ENCODE data around the gene TRPC3.
A peak's percentile ranks its signal among the peaks of the same experiment; 100 is the strongest.

The TRPC3 gene

GRCh38 chr4:121951521-121952110 is at the start of gene TRPC3:
TRPC3 (minus strand) TSS chr4:121952060; CDS start chr4:121951680, 380 bp downstream.
- DNase-seq (ENCODE audit: low read depth, low spot score): no peak

- no peak for DNase-seq (ENCODE audit: low read depth, low spot score)
Observed at GRCh38 chr4:122000849-122001248, 49.0 kb upstream of the TRPC3 start.

- DNase-seq (ENCODE audit: low read depth, low spot score): peak; percentile 7
Observed at GRCh38 chr4:121998024-121998423, 46.2 kb upstream of the TRPC3 start.

GRCh38 chr4:121995790-121996537 is 44.1 kb upstream of the TRPC3 start:
- DNase-seq (ENCODE audit: low read depth, low spot score): no peak

- DNase-seq (ENCODE audit: low read depth, low spot score): no peak
Observed at GRCh38 chr4:121991968-121992367, 40.1 kb upstream of the TRPC3 start.

GRCh38 chr4:121990489-121990888 is 38.6 kb upstream of the TRPC3 start:
- DNase-seq (ENCODE audit: low read depth, low spot score): no peak

GRCh38 chr4:121989715-121990114 is 37.9 kb upstream of the TRPC3 start:
- DNase-seq (ENCODE audit: low read depth, low spot score): no peak

GRCh38 chr4:121988950-121989349 is 37.1 kb upstream of the TRPC3 start:
- no peak for DNase-seq (ENCODE audit: low read depth, low spot score)

- no peak for DNase-seq (ENCODE audit: low read depth, low spot score)
Observed at GRCh38 chr4:121980643-121981042, 28.8 kb upstream of the TRPC3 start.

GRCh38 chr4:121978172-121978516 is 26.3 kb upstream of the TRPC3 start:
- no peak for DNase-seq (ENCODE audit: low read depth, low spot score)

- no peak for DNase-seq (ENCODE audit: low read depth, low spot score)
Observed at GRCh38 chr4:121977251-121978171, 25.7 kb upstream of the TRPC3 start.

- DNase-seq (ENCODE audit: low read depth, low spot score): no peak
Observed at GRCh38 chr4:121975784-121976183, 23.9 kb upstream of the TRPC3 start.

GRCh38 chr4:121973816-121974215 is 22.0 kb upstream of the TRPC3 start:
- DNase-seq (ENCODE audit: low read depth, low spot score): no peak

- DNase-seq (ENCODE audit: low read depth, low spot score): no peak
Observed at GRCh38 chr4:121968859-121969258, 17.0 kb upstream of the TRPC3 start.

GRCh38 chr4:121964958-121965357 is 13.1 kb upstream of the TRPC3 start:
- no peak for DNase-seq (ENCODE audit: low read depth, low spot score)

- no peak for DNase-seq (ENCODE audit: low read depth, low spot score)
Observed at GRCh38 chr4:121960818-121961217, 9.0 kb upstream of the TRPC3 start.

- DNase-seq (ENCODE audit: low read depth, low spot score): no peak
Observed at GRCh38 chr4:121958777-121959176, 6.9 kb upstream of the TRPC3 start.

GRCh38 chr4:121957266-121957665 is 5.4 kb upstream of the TRPC3 start:
- DNase-seq (ENCODE audit: low read depth, low spot score): no peak

GRCh38 chr4:121953860-121954259 is 2.0 kb upstream of the TRPC3 start:
- no peak for DNase-seq (ENCODE audit: low read depth, low spot score)

- DNase-seq (ENCODE audit: low read depth, low spot score): no peak
Observed at GRCh38 chr4:121952290-121952689, 430 bp upstream of the TRPC3 start.

GRCh38 chr4:121950680-121951520 is 960 bp downstream of the TRPC3 start:
- no peak for DNase-seq (ENCODE audit: low read depth, low spot score)

Measured in iPS DF 19.7 (cell line).